PFSK-1 (cell line): ENCODE results near the gene PDZD2.

Experiments
- FOXP2 ChIP-seq: optimal IDR thresholded peaks from 2 replicates; pipeline ENCODE3; 2011; ENCODE audit warnings: borderline replicate concordance, control low read depth, inconsistent platforms; ENCODE audit not compliant: insufficient read depth; ENCODE audit errors: extremely low read length, extremely low read depth
- POLR2AphosphoS5 ChIP-seq: IDR thresholded peaks from 2 replicates; pipeline ENCODE4 v1.6.1; 2012; ENCODE audit warnings: low read depth, mild to moderate bottlenecking, control low read depth, low read length, moderate library complexity
- REST ChIP-seq, 2 experiments: IDR thresholded peaks; 2 replicates each; pipeline versions ENCODE4 v1.6.1 to v1.8.0; 2011 to 2012; ENCODE audit warnings: low read depth in 2 of 2, low read length in 2 of 2, control low read depth in 1 of 2, inconsistent platforms in 1 of 2, mild to moderate bottlenecking in 1 of 2, moderate library complexity in 1 of 2; ENCODE audit not compliant: insufficient read depth in 1 of 2

- TF ChIP-seq FOXP2 (no peak), REST (IDR thresholded peaks at IDR 0.05; ENCODE audit: insufficient read depth in 1 of 2, low read depth in 2 of 2, low read length in 2 of 2) (no peak), POLR2AphosphoS5 (no peak)
Measured at GRCh38 chr5:32145378-32145777, 506.4 kb downstream of the PDZD2 start.
